ENCODE results near the gene COTL1. TPM values are rescaled to one million over a fixed set of nuclear protein-coding genes. Genes with fewer than 3 reads are reported as not detected.

Gene COTL1
- total and polyA plus RNA-seq, 2 donors from 2014 or later = 122 to 136 TPM

DNA sequence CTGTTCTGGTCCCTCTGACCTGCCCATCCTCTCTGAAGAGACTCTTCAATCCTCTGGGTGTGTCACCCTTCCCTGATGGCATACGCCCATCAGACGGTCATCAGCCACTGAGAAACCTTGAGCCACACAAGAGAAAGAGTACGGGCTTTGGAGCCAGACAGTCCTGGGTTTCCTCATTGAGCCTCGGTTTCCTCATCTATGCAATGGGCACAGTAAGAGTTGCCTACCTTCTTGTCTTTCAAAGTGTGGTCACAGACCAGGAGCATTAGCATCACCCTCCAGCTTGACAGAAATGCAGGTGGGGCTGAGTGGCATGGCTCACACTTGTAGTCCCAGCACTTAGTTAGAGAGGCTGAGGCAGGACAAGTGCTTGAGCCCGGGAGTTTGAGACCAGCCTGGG is 87.3 kb downstream of the COTL1 start:
- Histone ChIP-seq H3K27me3 (ENCODE audit: control insufficient read depth, insufficient read depth, low read length) (no peaks in the 10 kb centered on the region), H3K9ac (ENCODE audit: low read length in 3 of 3) (no peak overlapping the region), H3K9me3 (ENCODE audit: control insufficient read depth in 2 of 3, insufficient read depth in 1 of 3, low read length in 3 of 3) (no peaks in the 10 kb centered on the region), H3K27ac (ENCODE audit: low read depth in 2 of 2, low read length in 2 of 2) (no peak overlapping the region), H3K4me3 (ENCODE audit: low read length in 3 of 3) (no peak overlapping the region), H3K4me1 (ENCODE audit: control insufficient read depth in 2 of 3, insufficient read depth in 2 of 3, low read depth in 1 of 3, low read length in 3 of 3) (peaks cover 0 to 16% (median 16%) of the 10 kb centered on the region in 3 donors), H3K36me3 (ENCODE audit: control insufficient read depth in 2 of 3, insufficient read depth in 3 of 3, low read length in 3 of 3) (no peaks in the 10 kb centered on the region)
- intact Hi-C loops (cut with DNase I) = no loop called here
- DNase-seq (no peak), FAIRE-seq (no peak)
- TF ChIP-seq, protein P1, sequence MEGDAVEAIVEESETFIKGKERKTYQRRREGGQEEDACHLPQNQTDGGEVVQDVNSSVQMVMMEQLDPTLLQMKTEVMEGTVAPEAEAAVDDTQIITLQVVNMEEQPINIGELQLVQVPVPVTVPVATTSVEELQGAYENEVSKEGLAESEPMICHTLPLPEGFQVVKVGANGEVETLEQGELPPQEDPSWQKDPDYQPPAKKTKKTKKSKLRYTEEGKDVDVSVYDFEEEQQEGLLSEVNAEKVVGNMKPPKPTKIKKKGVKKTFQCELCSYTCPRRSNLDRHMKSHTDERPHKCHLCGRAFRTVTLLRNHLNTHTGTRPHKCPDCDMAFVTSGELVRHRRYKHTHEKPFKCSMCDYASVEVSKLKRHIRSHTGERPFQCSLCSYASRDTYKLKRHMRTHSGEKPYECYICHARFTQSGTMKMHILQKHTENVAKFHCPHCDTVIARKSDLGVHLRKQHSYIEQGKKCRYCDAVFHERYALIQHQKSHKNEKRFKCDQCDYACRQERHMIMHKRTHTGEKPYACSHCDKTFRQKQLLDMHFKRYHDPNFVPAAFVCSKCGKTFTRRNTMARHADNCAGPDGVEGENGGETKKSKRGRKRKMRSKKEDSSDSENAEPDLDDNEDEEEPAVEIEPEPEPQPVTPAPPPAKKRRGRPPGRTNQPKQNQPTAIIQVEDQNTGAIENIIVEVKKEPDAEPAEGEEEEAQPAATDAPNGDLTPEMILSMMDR (IDR thresholded peaks at IDR 0.05; ENCODE audit: borderline replicate concordance, extremely low read depth, insufficient read depth) = no peak

DNA sequence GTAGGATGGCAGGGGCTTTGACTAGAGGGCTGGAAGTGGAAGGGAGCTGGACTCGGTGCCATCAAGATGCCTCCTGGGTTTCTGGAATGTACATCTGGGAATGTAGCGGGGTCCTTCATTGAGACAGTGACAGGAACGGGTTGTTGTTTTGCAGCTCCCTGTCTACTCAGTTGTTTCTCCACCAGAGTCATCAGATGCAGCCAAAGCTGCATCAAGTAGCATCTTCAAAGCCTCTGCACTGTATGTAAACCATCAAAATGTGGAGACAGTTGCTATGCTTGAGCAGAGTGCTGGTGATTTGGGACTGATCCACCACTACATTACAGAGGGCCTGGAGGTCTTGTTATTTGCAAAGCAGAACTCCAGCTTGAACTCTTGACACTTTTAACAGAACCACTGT is 88.3 kb downstream of the COTL1 start:
- no peaks in the 10 kb centered on the region for H3K36me3 ChIP-seq (ENCODE audit: control insufficient read depth in 2 of 3, insufficient read depth in 3 of 3, low read length in 3 of 3)
- DNase-seq (no peak), FAIRE-seq (no peak)
- TF ChIP-seq, protein P1 (IDR thresholded peaks at IDR 0.05; ENCODE audit: borderline replicate concordance, extremely low read depth, insufficient read depth) = no peak
- H3K4me3 ChIP-seq (ENCODE audit: low read length in 3 of 3) = no peak overlapping the region
- no peaks in the 10 kb centered on the region for H3K9me3 ChIP-seq (ENCODE audit: control insufficient read depth in 2 of 3, insufficient read depth in 1 of 3, low read length in 3 of 3)
- no peak overlapping the region for H3K27ac ChIP-seq (ENCODE audit: low read depth in 2 of 2, low read length in 2 of 2)
- no peak overlapping the region for H3K9ac ChIP-seq (ENCODE audit: low read length in 3 of 3)
- no peaks in the 10 kb centered on the region for H3K27me3 ChIP-seq (ENCODE audit: control insufficient read depth, insufficient read depth, low read length)
- H3K4me1 ChIP-seq (ENCODE audit: control insufficient read depth in 2 of 3, insufficient read depth in 2 of 3, low read depth in 1 of 3, low read length in 3 of 3) = peaks cover 0 to 16% (median 16%) of the 10 kb centered on the region in 3 donors
- intact Hi-C loops (cut with DNase I) = no loop called here

DNA sequence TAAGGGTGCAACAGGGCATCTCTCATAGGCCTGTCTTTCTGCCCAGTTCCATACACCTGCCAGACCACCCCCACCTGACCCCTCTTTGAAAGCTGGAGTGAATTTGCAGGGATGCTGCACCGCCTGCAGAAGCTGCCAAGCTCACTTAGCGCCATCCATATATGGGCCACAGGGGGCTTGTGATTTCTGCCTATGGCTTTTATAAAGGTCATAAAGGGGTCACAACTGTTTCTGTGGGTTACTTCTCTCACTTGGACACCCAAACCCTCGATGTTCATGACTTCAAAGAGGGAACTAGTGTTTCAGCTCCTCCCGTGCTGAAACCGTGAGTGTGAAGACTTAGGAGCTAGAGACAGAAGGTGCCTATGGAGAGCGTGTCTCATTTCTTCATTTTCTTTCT is 89.6 kb downstream of the COTL1 start:
- no peak overlapping the region for H3K9ac ChIP-seq (ENCODE audit: low read length in 3 of 3)
- H3K27ac ChIP-seq (ENCODE audit: low read depth in 2 of 2, low read length in 2 of 2) = no peak overlapping the region
- no peak for FAIRE-seq
- DNase-seq = no peak
- peaks cover 0 to 16% (median 16%) of the 10 kb centered on the region in 3 donors for H3K4me1 ChIP-seq (ENCODE audit: control insufficient read depth in 2 of 3, insufficient read depth in 2 of 3, low read depth in 1 of 3, low read length in 3 of 3)
- no peaks in the 10 kb centered on the region for H3K9me3 ChIP-seq (ENCODE audit: control insufficient read depth in 2 of 3, insufficient read depth in 1 of 3, low read length in 3 of 3)
- no peaks in the 10 kb centered on the region for H3K36me3 ChIP-seq (ENCODE audit: control insufficient read depth in 2 of 3, insufficient read depth in 3 of 3, low read length in 3 of 3)
- intact Hi-C loops (cut with DNase I) = no loop called here
- H3K27me3 ChIP-seq (ENCODE audit: control insufficient read depth, insufficient read depth, low read length) = no peaks in the 10 kb centered on the region
- TF ChIP-seq, protein P1 (IDR thresholded peaks at IDR 0.05; ENCODE audit: borderline replicate concordance, extremely low read depth, insufficient read depth) = no peak
- H3K4me3 ChIP-seq (ENCODE audit: low read length in 3 of 3) = no peak overlapping the region

All from kidney (tissue), 14 donors.